GM18526 (cell line): ENCODE data around the gene SLC25A41.

Experiments
- POLR2A ChIP-seq: IDR thresholded peaks from 3 replicates; pipeline ENCODE4 v1.6.1; 2011; ENCODE audit not compliant: insufficient read length; ENCODE audit errors: extremely low read depth

The SLC25A41 gene

DNA sequence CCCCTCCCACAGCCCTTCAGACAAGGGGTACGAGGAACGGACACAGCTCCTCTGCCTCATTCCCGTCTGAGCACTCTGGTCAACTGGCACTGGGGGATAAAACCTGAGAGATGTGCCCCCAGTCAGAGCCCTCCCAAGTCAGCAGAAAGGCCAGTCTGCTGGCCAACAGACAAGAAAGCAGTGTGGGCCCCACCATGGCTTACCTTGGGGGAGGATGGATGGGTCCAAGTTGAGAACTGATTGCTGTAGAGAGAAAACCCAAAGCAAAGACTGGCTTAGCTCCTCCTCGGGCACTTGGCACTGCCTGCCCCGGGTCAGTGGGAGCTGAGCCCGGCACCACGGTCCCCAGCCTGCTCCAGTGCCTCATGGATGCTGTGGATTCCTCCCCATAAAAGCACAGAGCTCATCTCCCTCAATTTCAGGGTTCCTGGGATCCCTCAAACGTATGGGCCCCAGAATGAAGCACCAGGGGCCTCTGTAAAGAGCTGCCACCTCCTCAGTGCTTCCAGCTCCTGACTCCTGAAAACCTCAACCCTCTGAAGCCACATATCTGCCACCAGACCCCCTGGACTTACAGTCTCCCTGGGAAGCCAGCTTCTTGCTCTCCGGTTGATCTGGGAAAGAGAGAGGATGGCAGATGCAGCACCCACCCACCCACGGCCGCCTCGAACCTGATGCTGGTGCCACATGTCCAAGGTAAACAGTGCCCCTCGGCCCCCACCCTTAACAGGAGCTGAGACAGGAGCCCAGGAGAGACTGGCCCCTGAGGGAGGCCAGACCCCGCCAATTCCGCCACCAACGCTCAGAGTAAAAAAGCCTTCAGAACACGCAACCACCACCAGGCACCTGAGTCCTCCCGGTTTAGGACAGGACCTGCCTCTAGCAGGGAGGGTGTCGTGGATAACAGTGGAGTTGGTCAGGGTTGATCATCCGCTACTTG lies 12.2 kb downstream of the SLC25A41 start:
- TF ChIP-seq POLR2A: no peak

DNA sequence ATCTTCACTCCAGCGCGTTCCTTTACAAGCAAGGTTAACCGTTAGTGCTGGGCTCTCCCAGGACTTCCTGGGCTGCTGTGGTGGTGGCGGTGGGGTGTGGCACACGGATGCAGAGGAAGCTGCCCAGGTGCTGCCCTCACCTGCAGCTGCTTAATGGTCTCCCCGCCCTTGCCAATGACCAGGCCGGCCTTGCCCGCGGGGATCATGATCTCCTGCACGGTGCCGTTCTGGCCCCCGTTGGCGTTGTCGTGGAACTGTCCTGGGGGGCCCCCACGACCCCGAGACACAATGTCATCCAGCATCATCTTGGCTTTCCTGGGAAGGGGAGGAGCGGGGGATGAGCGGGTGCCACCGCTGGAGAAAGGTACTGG lies 15.0 kb downstream of the SLC25A41 start:
- no peak for TF ChIP-seq POLR2A

DNA sequence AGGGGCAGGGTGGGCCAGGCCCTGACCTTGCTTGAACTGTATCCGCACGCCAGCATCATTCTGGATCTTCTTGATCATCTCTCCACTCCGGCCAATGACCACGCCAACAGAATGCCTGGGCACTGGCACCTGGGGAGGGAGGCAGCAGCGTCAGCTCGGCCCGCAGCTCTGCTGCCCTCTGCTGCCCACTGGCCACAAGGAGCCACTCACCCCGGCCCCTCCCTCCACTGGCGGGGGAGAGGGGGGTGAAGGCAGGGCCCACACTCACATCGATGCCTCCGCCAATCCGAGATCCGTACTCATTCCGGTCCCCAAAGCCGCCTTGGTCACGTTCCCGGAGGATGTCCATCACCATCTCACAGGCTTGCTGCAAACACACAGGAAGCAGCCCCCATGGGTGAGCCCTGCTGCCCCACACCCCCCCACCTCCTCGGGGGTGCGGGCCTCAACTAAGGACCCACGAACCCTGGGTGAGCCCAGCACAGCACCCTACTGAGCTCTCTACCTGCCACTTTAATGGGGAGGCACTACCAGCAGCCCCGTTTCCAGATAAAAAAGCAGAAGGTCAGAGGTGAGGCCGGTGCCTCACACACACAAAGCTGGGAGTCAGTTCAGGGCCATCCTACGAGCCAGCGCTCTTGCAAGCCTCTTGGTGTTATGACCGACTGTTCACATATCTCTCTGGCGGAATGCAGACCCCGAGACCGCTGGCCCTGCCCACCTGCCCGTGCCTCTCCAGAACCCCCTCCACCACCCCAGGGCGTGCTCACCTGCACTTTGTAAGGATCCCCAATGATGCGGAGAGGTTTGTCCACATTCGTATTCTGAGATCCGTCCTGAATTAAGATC lies 15.6 kb downstream of the SLC25A41 start:
- no peak for TF ChIP-seq POLR2A

DNA sequence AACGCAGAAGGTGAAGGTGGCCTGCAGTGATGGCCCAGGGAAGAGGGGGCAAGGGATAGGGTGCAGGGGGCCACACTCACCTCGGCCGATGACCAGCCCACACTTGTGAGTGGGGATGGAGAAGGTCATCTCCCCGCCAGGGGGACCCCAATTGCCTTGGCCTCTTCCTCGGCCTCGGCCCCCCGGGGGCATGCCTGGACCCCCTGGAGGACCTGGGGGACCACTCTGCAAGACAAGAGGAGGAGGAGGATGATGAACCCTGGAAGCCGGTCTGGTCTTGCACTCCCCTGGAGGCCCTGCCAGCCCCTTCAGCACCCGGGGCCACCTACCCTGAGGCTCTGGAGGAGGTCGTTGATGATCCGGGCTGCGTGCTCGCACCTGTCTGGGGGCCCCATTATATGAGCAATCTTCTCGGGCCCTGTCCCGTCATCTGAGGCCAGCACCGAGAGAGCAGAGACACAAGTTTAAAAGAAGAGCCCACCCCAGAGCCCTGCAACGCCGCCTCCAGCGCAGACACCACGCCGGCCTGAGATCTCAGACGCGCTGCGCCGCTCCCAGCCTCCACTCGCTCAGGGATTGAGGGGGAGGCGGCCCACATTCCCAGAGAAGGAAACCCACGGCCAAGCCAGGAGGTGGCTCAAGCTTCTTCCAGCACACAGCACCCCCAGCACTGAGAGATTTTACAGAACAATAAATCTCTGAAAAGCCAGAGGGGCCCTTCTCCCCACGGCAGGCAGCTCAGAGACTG lies 16.7 kb downstream of the SLC25A41 start:
- no peak for TF ChIP-seq POLR2A

DNA sequence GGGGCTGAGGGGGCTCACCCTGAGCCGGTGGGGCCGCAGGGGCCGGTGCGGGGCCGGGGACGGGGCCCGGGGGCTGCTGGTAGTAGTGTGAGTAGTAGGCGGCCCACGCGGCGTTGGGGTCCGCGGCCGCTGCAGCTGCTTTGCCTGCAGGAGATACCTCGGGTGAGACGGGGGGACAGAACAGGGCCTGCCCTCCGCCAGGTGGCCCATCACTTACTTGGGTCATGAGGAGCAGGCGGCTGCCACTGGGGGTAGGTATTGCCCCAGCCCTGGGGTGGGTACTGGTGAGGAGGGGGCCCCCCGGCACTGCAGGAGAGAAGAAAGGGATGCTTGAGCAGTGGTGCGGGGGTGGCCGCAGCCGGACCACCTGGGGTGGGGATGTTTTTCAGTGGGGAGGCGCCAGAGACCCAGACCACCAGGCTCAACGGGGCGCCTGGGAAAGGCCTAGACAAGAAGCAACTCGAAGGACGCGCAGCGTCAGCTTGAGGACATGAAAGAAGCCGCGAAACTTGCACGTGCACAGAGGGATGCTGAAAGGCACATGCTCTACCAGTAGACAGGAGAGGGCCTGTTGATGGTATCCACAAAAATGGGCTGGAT lies 17.9 kb downstream of the SLC25A41 start:
- no peak for TF ChIP-seq POLR2A

DNA sequence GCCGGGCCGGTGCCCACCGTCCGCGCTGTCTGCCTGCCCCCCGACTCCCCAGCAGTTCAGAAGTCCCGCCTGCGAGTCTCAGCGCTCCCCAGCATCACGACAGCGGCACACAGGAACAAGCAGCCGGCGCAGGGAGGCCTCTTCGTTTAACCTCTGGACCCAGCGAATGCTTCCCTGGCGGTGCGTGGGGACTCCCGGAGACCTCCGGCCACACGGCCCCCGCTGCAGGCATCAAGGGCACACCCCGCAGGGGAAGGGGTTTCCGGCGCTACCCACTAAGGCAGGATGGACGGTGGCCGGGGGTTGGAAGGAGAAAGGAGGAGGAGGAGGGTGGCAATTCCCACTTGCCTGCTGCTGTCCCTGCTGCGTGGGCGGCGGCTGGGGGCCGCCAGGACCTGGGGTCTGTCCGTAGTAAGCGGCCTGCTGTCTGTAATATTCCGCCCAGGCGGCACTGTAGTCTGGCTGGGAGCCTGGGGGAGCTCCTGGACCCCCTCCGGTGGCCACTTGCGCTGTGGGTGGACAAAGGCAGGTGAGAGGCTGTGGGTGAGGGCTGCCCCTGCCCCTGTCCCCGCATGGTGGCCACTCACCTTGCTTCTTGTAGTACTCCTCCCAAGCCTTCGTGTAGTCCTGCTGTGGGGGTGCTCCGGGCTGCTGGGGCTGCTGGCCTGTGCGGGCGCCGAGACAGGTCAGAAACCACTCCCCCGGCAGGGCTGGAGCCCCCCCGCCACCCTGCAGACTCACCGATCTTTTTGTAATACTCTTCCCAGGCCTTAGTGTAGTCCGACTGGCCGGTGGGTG lies 18.6 kb downstream of the SLC25A41 start:
- no peak for TF ChIP-seq POLR2A

DNA sequence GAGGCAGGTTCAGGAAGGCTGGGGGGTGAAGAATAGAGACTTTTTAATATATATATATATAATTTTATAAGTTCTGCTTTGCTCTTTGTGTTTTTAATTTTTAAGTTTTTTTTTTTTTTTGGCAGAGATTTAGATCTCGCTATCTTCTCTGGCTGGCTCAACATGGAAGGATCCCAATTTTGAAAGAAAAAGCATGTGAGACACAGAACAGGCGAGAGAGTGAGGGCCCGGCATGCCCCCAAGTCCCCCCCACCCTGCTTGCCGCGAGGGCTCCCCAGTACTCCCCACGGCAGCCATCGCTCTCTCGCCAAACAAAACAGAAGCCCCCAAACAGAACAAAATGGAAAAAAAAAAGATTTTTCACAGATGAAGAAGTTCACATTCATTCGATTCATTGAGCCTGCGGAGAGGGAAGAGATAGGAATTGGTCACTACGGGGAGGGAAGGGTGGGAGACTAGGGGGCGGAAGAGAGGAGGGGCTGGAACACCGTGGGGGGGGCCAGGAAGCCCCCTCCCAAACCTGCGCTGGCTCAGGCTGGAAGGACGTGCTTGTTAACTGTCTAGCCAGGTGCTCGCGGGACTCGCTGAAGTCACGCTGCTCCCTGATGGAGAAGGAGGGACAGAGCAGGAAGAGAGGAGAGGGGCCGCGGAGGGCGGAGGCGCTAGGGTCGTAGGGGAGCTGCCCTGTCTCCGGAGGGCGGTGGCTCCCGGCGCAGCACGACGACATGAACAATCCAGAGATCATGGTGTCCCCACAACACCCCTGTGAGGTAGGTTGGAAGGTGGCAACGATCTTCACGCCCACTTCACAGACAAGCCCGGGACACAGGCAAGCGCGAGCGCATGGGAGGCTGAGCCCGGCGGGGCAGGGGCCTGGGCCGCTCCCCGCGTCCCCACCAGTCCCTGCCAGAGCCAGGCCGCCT lies 19.6 kb downstream of the SLC25A41 start:
- TF ChIP-seq POLR2A: no peak

DNA sequence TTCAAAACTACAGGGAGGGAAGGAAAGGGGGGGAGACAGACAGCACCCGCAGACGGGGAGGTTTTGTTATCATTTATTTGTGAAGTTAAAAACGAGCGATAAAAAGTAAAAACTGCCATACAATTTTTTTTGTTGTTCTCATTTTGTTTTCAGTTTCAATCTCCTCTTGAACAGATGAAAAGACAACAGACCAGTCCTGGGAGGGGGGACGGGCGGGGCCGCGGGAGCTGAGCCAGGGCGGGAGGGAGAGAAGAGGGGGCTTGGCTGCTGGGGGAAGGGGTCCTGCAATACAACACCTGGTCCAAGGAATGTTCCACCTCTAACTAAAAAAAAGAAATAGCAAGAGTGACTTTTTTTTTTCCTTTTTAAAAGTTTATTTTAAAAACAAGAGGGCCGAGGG lies 20.3 kb downstream of the SLC25A41 start:
- no peak for TF ChIP-seq POLR2A

DNA sequence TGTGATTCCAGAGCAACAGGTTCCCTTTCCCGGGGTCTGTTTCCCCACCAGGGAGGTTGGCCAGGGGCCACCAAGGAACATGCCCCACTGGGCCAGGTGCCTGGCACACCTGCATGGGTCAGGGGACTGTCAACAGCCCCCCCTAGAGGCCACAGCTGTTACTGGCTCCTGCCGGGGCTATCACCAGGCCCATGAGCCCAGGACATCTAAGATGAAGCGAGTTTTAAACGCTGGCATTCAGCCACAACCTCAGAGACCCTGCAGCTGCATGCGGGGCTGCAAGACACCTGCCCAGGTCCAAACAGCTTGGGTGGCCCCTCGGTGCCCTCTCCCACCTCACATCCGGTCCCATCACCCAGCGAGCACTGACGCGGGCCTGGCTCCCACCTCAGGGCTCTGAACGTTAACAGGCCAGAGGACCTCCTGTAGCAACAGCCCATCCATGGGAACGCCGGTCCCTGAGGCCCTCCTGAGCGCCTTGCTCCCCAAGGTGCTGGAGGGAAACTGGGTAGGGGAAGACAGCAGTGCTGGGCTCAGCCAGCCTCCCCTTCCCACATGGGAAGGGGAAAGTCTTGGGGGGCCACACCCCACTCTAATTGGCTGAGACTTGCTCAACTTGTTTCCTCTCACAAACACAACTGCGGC lies 21.0 kb downstream of the SLC25A41 start:
- no peak for TF ChIP-seq POLR2A

DNA sequence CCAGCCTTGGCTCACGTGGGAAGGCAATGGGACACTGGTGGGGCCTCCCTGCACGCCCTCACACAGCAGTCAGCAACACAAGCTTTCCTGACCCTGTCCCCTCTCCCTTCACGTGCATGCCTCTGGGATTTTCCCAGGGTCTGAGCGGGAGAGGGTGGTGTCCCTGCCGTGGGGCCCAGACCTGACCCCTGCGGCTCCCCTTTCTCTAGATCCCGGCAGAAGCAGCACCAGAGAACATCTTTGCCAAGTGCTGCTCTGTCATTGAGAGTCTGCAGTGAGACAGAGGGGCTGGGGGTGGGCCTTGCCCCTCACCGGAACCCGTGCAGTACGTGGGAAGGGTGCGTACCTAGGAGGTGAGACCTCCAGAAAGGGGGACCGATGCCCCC lies 21.5 kb downstream of the SLC25A41 start:
- TF ChIP-seq POLR2A: no peak

DNA sequence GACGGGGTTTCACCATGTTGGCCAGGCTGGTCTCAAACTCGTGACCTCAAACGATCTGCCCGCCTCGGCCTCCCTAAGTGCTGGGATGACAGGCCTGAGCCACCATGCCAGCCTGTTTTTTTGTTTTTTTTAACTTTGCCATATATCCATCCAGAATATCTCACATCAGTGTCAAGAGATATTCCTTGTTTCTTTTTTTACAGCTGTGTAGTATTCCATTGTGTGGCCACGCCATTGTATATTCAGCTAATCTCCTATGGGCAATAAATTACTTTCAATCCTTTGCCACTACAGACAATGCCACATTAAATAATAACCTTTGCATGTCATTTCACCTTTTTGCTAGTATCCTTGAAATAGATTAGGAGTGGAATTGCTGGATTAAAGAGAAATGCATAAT lies 24.2 kb downstream of the SLC25A41 start:
- TF ChIP-seq POLR2A: no peak

DNA sequence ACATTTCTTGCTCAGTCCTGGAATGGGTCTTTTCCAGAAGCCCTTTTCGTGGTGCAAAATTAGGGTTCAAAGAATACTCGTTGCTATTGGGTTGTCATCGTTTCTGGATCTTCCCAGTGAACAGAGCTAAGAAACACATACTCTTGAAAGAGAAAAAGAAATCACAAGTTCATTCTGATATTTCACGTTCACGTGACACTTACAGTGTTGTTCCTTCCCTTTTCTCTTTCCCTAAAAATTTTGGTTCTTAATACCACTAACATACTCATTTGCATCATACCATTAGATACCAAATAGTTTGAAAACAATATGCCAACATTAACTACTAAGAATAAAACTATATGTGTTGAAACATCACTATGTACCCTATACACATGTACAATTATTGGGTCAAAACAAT lies 27.2 kb downstream of the SLC25A41 start:
- TF ChIP-seq POLR2A: no peak

DNA sequence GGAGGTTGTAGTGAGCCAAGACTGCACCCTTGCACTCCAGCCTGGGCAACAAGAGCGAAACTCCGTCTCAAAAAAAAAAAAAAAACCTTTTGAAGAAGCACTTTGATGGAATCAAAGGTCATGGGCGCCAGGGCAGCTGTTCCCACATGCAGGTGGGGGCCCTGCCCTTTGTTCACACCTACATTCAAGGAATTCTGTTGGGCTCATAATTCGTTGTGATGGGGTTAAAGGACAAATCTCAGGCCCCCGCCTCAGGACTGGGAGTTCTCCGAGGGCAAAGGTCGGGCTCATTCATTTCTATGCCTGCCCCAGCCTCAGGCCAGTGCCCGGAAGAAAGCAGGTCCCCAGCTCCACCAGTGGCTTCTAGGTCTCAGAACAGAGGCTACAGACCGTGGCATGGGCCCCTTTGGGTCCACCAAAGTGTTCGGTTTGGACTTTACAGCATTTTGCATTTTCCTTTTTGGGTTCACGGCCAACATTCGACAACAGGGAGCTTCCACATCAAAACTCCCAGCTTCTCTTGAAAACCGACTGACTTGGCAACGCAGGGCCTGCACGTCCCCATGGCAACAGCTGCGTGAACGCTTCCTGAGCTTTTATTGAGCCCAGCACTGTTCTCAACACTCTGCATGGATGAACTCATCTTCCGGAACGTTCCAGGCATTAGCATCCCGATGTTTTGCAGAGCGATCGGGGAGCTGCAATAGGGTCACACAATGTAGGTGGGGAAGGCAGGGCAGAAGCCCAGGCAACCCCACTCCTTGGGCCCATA lies 30.5 kb downstream of the SLC25A41 start:
- no peak for TF ChIP-seq POLR2A
